Loucy (cell line): ENCODE data around the gene CCDC71.

Experiments used
- H2AFZ ChIP-seq: fragments of 200-600 bp; sonication (generic); 2 replicates; pipeline ENCODE4 v1.6.0; 2016; ENCODE audit warnings: antibody characterized with exemption, mild to moderate bottlenecking, low read length, moderate library complexity
- H3F3A ChIP-seq: fragments of 200-600 bp; 2 replicates; pipeline ENCODE4 v1.6.0; 2016; ENCODE audit warnings: antibody characterized with exemption, low read depth, mild to moderate bottlenecking
- H3K27me3 ChIP-seq: fragments of 200-600 bp; sonication (generic); 2 replicates; pipeline ENCODE4 v1.6.1; 2014; ENCODE audit warnings: low read length, mild to moderate bottlenecking; ENCODE audit not compliant: insufficient read depth, poor library complexity, severe bottlenecking
- H3K36me3 ChIP-seq: fragments of 200-600 bp; sonication (generic); 2 replicates; pipeline ENCODE4 v1.6.1; 2016; ENCODE audit warnings: low read length; ENCODE audit not compliant: insufficient read depth
- H3K4me1 ChIP-seq: fragments of 200-600 bp; sonication (generic); 2 replicates; pipeline ENCODE4 v1.5.1; 2014; ENCODE audit warnings: low read length, mild to moderate bottlenecking; ENCODE audit not compliant: insufficient read depth, poor library complexity, severe bottlenecking
- H3K4me2 ChIP-seq: fragments of 200-600 bp; sonication (generic); 2 replicates; pipeline ENCODE4 v1.6.0; 2014; ENCODE audit warnings: antibody characterized with exemption, low read length, low read depth, mild to moderate bottlenecking; ENCODE audit not compliant: poor library complexity, severe bottlenecking
- H3K4me3 ChIP-seq: fragments of 200-600 bp; sonication (generic); 2 replicates; pipeline ENCODE4 v1.5.1; 2014; ENCODE audit warnings: low read length, mild to moderate bottlenecking, mixed read lengths; ENCODE audit not compliant: poor library complexity, severe bottlenecking
- H3K79me2 ChIP-seq: fragments of 200-600 bp; sonication (generic); 2 replicates; pipeline ENCODE4 v1.6.1; 2014; ENCODE audit warnings: low read length; ENCODE audit not compliant: insufficient read depth
- H3K9ac ChIP-seq: fragments of 200-600 bp; sonication (generic); 2 replicates; pipeline ENCODE4 v1.6.0; 2014; ENCODE audit warnings: mild to moderate bottlenecking, low read depth, low read length, moderate library complexity; ENCODE audit not compliant: poor library complexity, severe bottlenecking
- H3K9me2 ChIP-seq: fragments of 200-600 bp; sonication (generic); replicated peaks from 2 replicates; pipeline ENCODE4 v1.6.1; 2016; ENCODE audit warnings: low read depth, low read length, mixed read lengths
- H3K9me3 ChIP-seq: fragments of 200-600 bp; sonication (generic); 2 replicates; pipeline ENCODE4 v1.6.1; 2014; ENCODE audit warnings: mild to moderate bottlenecking, antibody characterized with exemption, low read length, low read depth; ENCODE audit not compliant: insufficient read depth
- H4K20me1 ChIP-seq: fragments of 200-600 bp; sonication (generic); 2 replicates; pipeline ENCODE4 v1.6.0; 2014; ENCODE audit warnings: antibody characterized with exemption, low read length, mild to moderate bottlenecking; ENCODE audit not compliant: insufficient read depth, poor library complexity, severe bottlenecking
- EZH2phosphoT487 ChIP-seq: fragments of 200-600 bp; IDR thresholded peaks from 2 replicates; pipeline ENCODE4 v1.6.1; 2018; ENCODE audit warnings: antibody characterized with exemption, mild to moderate bottlenecking, moderate library complexity, borderline replicate concordance
- TF ChIP-seq, protein P1 (sequence below): fragments of 200-600 bp; sonication (generic); conservative IDR thresholded peaks from 2 replicates; pipeline ENCODE4 v1.5.1; 2014; ENCODE audit warnings: mild to moderate bottlenecking, antibody characterized with exemption, low read length

Gene CCDC71

DNA sequence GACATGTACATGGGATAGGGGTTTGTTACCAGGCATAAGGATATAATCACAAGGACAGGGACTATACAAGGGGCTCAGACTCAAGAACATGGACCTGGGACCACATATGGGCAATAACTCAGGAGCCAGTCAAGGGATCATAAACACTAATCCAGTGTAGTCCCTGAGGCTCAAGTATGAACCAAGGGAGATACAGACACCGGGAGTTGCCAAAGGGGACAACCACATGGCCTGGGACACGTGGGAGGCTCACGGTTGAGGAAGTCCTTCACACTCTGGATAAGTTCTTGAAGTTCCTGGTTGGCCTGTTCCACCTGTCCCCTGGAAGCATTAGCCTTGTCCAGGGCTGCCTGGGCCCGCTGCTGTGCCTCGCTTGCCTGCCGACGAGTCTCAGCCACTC is 43.7 kb downstream of the CCDC71 start:
- TF ChIP-seq, protein P1, sequence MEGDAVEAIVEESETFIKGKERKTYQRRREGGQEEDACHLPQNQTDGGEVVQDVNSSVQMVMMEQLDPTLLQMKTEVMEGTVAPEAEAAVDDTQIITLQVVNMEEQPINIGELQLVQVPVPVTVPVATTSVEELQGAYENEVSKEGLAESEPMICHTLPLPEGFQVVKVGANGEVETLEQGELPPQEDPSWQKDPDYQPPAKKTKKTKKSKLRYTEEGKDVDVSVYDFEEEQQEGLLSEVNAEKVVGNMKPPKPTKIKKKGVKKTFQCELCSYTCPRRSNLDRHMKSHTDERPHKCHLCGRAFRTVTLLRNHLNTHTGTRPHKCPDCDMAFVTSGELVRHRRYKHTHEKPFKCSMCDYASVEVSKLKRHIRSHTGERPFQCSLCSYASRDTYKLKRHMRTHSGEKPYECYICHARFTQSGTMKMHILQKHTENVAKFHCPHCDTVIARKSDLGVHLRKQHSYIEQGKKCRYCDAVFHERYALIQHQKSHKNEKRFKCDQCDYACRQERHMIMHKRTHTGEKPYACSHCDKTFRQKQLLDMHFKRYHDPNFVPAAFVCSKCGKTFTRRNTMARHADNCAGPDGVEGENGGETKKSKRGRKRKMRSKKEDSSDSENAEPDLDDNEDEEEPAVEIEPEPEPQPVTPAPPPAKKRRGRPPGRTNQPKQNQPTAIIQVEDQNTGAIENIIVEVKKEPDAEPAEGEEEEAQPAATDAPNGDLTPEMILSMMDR: no peak
- no peak for TF ChIP-seq EZH2phosphoT487
- peaks cover 3% of the 10 kb centered on the region for H4K20me1 ChIP-seq
- H2AFZ ChIP-seq: no peak overlapping the region
- H3K79me2 ChIP-seq: peaks cover 28% of the 10 kb centered on the region
- H3K9ac ChIP-seq: no peak overlapping the region
- peaks cover 7% of the 10 kb centered on the region for H3F3A ChIP-seq
- H3K27me3 ChIP-seq: no peaks in the 10 kb centered on the region
- peaks cover 21% of the 10 kb centered on the region for H3K4me1 ChIP-seq
- H3K36me3 ChIP-seq: peaks cover 6% of the 10 kb centered on the region; the same call in 1 of the 2 replicates
- no peaks in the 10 kb centered on the region for H3K9me3 ChIP-seq
- H3K4me3 ChIP-seq: no peak overlapping the region
- no peak overlapping the region for H3K4me2 ChIP-seq
- no peaks in the 10 kb centered on the region for H3K9me2 ChIP-seq

DNA sequence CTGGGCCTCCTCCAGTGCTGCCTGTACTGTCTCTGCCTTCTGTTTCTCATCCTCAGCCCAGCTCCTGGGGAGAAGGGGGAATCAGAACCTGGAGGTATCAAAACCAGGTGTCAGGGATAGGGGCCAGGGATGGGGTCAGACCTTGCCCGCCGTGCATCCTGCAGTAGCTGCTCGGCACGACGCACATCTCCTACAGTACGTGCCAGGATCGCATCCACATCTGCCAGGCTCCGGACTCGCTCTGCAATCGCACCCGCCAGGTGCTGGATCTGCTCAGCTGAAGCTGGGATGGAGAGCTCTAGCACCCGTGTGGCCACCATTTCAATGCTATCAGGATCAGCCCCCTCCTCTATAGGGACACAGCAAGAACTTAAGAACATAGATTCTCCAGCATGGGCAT is 44.1 kb downstream of the CCDC71 start:
- Histone ChIP-seq H3K9ac (no peak overlapping the region), H3K9me3 (no peaks in the 10 kb centered on the region), H3K9me2 (no peaks in the 10 kb centered on the region), H3K4me3 (no peak overlapping the region), H3K36me3 (peaks cover 10% of the 10 kb centered on the region; the same call in 1 of the 2 replicates), H3F3A (peaks cover 7% of the 10 kb centered on the region), H3K27me3 (no peaks in the 10 kb centered on the region), H2AFZ (no peak overlapping the region), H3K79me2 (peaks cover 32% of the 10 kb centered on the region), H3K4me2 (no peak overlapping the region), H4K20me1 (peaks cover 3% of the 10 kb centered on the region), H3K4me1 (peaks cover 21% of the 10 kb centered on the region)
- TF ChIP-seq, protein P1: no peak
- no peak for TF ChIP-seq EZH2phosphoT487

DNA sequence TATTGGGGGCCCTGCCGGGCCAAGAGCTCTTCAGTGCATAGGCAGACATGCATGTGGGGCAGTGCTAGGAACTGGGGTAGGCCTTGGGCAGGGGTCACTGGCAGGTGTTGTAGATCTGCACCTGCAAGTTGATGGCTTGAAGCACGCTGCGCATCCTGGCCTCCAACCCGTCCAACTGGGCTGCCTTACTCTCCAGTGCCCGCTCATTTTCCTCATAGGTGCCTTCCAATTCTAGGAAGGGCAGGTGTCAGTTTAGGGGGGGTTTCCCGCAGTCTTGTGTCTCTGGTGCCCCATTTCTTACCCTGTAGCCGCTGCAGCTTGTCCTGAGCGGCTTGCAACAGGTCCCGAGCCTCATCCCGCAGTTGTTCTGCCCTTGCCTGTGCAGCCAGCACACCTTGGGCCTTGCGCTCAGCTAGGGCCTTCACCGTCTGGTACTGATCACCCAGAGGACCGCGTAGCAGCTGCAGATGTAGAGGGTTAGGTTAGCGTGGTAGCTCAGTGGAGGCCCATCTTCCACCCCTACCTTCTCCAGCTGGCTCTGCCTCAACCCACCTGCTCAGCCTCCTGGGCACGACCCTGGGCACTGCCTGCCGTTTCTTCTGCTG is 44.9 kb downstream of the CCDC71 start:
- Histone ChIP-seq H3F3A (peaks cover 7% of the 10 kb centered on the region), H2AFZ (peak overlapping the region; percentile 85), H3K4me3 (peak overlapping the region; percentile 86), H4K20me1 (peaks cover 3% of the 10 kb centered on the region), H3K9me2 (no peaks in the 10 kb centered on the region), H3K4me1 (peaks cover 21% of the 10 kb centered on the region), H3K27me3 (no peaks in the 10 kb centered on the region), H3K4me2 (peak overlapping the region; percentile 93), H3K9me3 (no peaks in the 10 kb centered on the region), H3K79me2 (peaks cover 32% of the 10 kb centered on the region), H3K9ac (peak overlapping the region; percentile 94), H3K36me3 (peaks cover 18% of the 10 kb centered on the region; the same call in 1 of the 2 replicates)
- TF ChIP-seq EZH2phosphoT487: no peak
- TF ChIP-seq, protein P1: no peak
